Suprapubic skin (tissue), 4 donors: ENCODE measurements around the gene RAD51AP1. TPM values are rescaled to one million over a fixed set of nuclear protein-coding genes. Genes with fewer than 3 reads are reported as not detected.

ENCODE experiments used
- DNase-seq, 2 donors: peaks; one replicate each; pipeline ENCODE4 v3.0.0-alpha.2; 2019; ENCODE audit warnings: low spot score in 2 of 2
- H3K27ac ChIP-seq: fragments of 200-600 bp; sonication (generic); one replicate; pipeline ENCODE4 v1.5.1; 2019
- H3K27me3 ChIP-seq: fragments of 200-600 bp; sonication (generic); one replicate; pipeline ENCODE4 v1.5.1; 2019
- H3K36me3 ChIP-seq: fragments of 200-600 bp; sonication (generic); one replicate; pipeline ENCODE4 v1.5.1; 2019
- H3K4me1 ChIP-seq: fragments of 200-600 bp; sonication (generic); one replicate; pipeline ENCODE4 v1.5.1; 2019
- H3K4me3 ChIP-seq: fragments of 200-600 bp; sonication (generic); one replicate; pipeline ENCODE4 v1.5.1; 2019; ENCODE audit warnings: mild to moderate bottlenecking
- H3K9me3 ChIP-seq: fragments of 200-600 bp; sonication (generic); one replicate; pipeline ENCODE4 v1.5.1; 2019
- CTCF ChIP-seq, 2 donors: fragments of 200-600 bp in 1 of 2; fragments of 450-650 bp in 1 of 2; sonication (generic) in 1 of 2; IDR thresholded peaks; one replicate each; pipeline ENCODE4 v1.5.1; 2016 to 2019; ENCODE audit warnings: antibody characterized with exemption in 2 of 2, mild to moderate bottlenecking in 1 of 2, moderate library complexity in 1 of 2
- EP300 ChIP-seq: sonication (generic); formaldehyde crosslinking; IDR thresholded peaks from one replicate; pipeline ENCODE4 v1.6.1; 2017; ENCODE audit warnings: antibody characterized with exemption
- POLR2A ChIP-seq, 2 donors: fragments of 450-650 bp; IDR thresholded peaks; one replicate each; pipeline ENCODE4 v1.6.1; 2017; ENCODE audit warnings: antibody characterized with exemption in 2 of 2, mild to moderate bottlenecking in 2 of 2, moderate library complexity in 2 of 2
- POLR2AphosphoS5 ChIP-seq, 3 donors: sonication (generic); formaldehyde crosslinking; IDR thresholded peaks; one replicate each; pipeline ENCODE4 v1.6.1; 2017; ENCODE audit warnings: antibody characterized with exemption in 3 of 3
- WGBS: methylation state at CpG from one replicate; pipeline ENCODE4 v1.1.5; 2018; 5-methylcytosine and 5-hydroxymethylcytosine counted together
- total RNA-seq, 4 donors: library from RNA; depleted of rRNA; stranded (reverse); fragments of >200 nt; gene quantifications; one replicate each; pipeline ENCODE4 v1.1.0, GENCODE V29; 2016

The RAD51AP1 gene, protein sequence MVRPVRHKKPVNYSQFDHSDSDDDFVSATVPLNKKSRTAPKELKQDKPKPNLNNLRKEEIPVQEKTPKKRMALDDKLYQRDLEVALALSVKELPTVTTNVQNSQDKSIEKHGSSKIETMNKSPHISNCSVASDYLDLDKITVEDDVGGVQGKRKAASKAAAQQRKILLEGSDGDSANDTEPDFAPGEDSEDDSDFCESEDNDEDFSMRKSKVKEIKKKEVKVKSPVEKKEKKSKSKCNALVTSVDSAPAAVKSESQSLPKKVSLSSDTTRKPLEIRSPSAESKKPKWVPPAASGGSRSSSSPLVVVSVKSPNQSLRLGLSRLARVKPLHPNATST
- total RNA-seq = 1 to 10 TPM; 1.6 to 6.6 (median 3.2) TPM

GRCh38 chr12:4538207-4539160, at the start of gene RAD51AP1:
Gene RAD51AP1, plus strand, starts transcription at chr12:4538890. Its CDS starts 50 bp downstream, at chr12:4538940.
- DNase-seq = peak; percentile 96 to 97
- no peaks in the 10 kb centered on the region for H3K9me3 ChIP-seq
- H3K27me3 ChIP-seq = no peaks in the 10 kb centered on the region
- WGBS = under 1% methylated on average over 49 of the region's 49 CpGs
- H3K4me1 ChIP-seq = peaks cover 22% of the 10 kb centered on the region
- TF ChIP-seq POLR2AphosphoS5 (IDR thresholded peaks at IDR 0.05) = no peak
- TF ChIP-seq POLR2A (IDR thresholded peaks at IDR 0.05) = no peak
- no peak for TF ChIP-seq EP300
- no peak for TF ChIP-seq CTCF (IDR thresholded peaks at IDR 0.05)
- peak within 1 kb of the TSS; percentile 87 for H3K4me3 ChIP-seq
- peak within 1 kb of the TSS; percentile 92 for H3K27ac ChIP-seq
- peaks cover 10% of the 10 kb centered on the region for H3K36me3 ChIP-seq

DNA sequence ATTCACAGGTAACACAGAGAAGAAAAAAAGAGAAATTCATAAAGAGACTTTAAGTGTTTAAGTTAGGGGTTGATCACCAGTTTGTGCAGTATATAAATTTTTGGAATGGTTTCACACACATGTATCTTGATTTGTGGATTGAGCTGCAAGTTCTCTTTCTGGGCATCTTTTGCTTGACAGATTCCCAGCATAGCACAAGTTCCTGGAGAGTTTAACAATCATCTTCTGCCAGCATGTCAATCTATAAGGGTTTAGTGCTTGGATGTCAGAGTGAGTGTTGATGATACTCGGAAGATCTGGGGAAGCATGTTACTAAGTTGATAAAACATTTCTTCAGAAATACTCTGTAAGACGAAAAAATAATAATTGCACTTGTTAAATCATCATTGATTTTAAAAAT, 49.1 kb upstream of the RAD51AP1 start:
- H3K9me3 ChIP-seq = no peaks in the 10 kb centered on the region
- H3K27me3 ChIP-seq = no peaks in the 10 kb centered on the region
- WGBS = 88% methylated on average over 2 of the region's 2 CpGs
- no peaks in the 10 kb centered on the region for H3K4me1 ChIP-seq
- no peak overlapping the region for H3K27ac ChIP-seq
- TF ChIP-seq CTCF (IDR thresholded peaks at IDR 0.05) (no peak), POLR2A (IDR thresholded peaks at IDR 0.05) (no peak), EP300 (no peak)
- H3K4me3 ChIP-seq = no peak overlapping the region
- H3K36me3 ChIP-seq = peaks cover 34% of the 10 kb centered on the region
- DNase-seq = no peak

- DNase-seq = no peak
- no peaks in the 10 kb centered on the region for H3K9me3 ChIP-seq
- H3K36me3 ChIP-seq = peaks cover 36% of the 10 kb centered on the region
- WGBS = 95% methylated on average over 1 of the region's 1 CpG
- no peaks in the 10 kb centered on the region for H3K27me3 ChIP-seq
- H3K27ac ChIP-seq = no peak overlapping the region
- TF ChIP-seq POLR2AphosphoS5 (IDR thresholded peaks at IDR 0.05) (no peak), POLR2A (IDR thresholded peaks at IDR 0.05) (no peak), EP300 (no peak), CTCF (IDR thresholded peaks at IDR 0.05) (no peak)
- no peak overlapping the region for H3K4me3 ChIP-seq
- no peaks in the 10 kb centered on the region for H3K4me1 ChIP-seq
Measured at GRCh38 chr12:4490973-4491372, 47.7 kb upstream of the RAD51AP1 start.

DNA sequence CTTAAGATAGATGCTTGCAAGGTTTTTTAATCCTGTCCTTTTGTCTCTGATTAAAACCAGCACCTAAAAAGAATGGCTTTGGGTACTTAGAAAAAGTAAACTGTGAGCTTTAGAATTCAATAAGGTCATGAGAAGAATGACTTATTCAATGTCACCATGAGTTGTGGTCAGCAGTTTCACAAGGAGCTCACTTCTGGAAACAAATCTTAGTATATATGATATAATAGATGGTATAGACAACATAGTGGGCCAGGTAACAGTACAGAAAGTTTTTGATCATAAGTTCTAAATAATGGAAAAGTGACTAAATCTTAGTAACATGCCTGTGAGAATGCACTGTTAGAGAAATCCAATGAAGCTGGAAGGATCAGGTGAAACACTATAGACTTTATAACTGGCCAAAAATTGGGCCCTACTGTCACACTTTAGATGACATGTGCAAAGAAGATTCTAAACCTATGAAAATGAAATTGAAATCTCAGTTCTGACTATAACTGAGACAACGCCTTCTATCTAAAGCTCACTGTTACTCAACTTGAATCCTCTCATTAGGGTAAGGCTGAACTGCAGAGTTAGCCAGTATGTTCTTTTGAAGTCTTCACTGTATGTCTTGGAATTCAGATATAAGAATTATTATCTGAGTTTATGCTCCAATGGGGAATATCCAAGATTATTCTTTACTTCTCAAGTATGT, 42.4 kb upstream of the RAD51AP1 start:
- Histone ChIP-seq H3K27me3 (no peaks in the 10 kb centered on the region), H3K4me3 (no peak overlapping the region), H3K36me3 (peaks cover 46% of the 10 kb centered on the region), H3K9me3 (no peaks in the 10 kb centered on the region), H3K27ac (no peak overlapping the region), H3K4me1 (no peaks in the 10 kb centered on the region)
- WGBS = 94% methylated on average over 1 of the region's 1 CpG
- DNase-seq = no peak
- TF ChIP-seq EP300 = no peak
- TF ChIP-seq POLR2AphosphoS5 (IDR thresholded peaks at IDR 0.05) = no peak
- TF ChIP-seq CTCF (IDR thresholded peaks at IDR 0.05) = no peak
- TF ChIP-seq POLR2A (IDR thresholded peaks at IDR 0.05) = no peak
